Upper lobe of right lung (tissue), 1 donor: ENCODE data around the gene C1QTNF8. TPM values are rescaled to one million over a fixed set of nuclear protein-coding genes. Genes with fewer than 3 reads are reported as not detected.

Experiments used
- ATAC-seq: fragments of 200-7000 bp; cut with Tn5 transposase; one replicate; pipeline ENCODE4 v1.9.1; 2020; ENCODE audit warnings: mild to moderate bottlenecking, moderate library complexity
- DNase-seq: peaks from one replicate; pipeline ENCODE4 v3.0.0-alpha.2; 2020
- H3K27ac ChIP-seq: fragments of 200-600 bp; one replicate; pipeline ENCODE4 v1.8.0; 2022
- H3K27me3 ChIP-seq: fragments of 200-600 bp; one replicate; pipeline ENCODE4 v1.8.0; 2022; ENCODE audit warnings: mild to moderate bottlenecking
- H3K36me3 ChIP-seq: fragments of 200-600 bp; one replicate; pipeline ENCODE4 v1.8.0; 2022
- H3K4me1 ChIP-seq: fragments of 200-600 bp; one replicate; pipeline ENCODE4 v1.8.0; 2022
- H3K4me3 ChIP-seq: fragments of 200-600 bp; one replicate; pipeline ENCODE4 v1.8.0; 2022; ENCODE audit warnings: mild to moderate bottlenecking
- H3K9me3 ChIP-seq: fragments of 200-600 bp; one replicate; pipeline ENCODE4 v1.8.0; 2022
- intact Hi-C: fragments of 100-400 bp; cut with DNase I; formaldehyde crosslinking; loops from one replicate; pipeline ENCODE4 v1.11.0; 2022
- total RNA-seq: library from RNA; stranded (reverse); fragmentation: NEBNext Ultra II Directional; extraction: Animal tissue kit (Norgen Biotek cat#: 25700); gene quantifications from one replicate; pipeline ENCODE4 v1.2.1, GENCODE V29; 2021
- TF ChIP-seq, protein P1 (sequence below): fragments of 200-600 bp; IDR thresholded peaks from one replicate; pipeline ENCODE4 v1.8.0; 2022; ENCODE audit warnings: antibody characterized with exemption
- donor health status: DM: no; HTN: yes; CAD: no; lungs with severe emphysema.

The C1QTNF8 gene
- total RNA-seq, 1 donor from 2014 or later = not detected

DNA sequence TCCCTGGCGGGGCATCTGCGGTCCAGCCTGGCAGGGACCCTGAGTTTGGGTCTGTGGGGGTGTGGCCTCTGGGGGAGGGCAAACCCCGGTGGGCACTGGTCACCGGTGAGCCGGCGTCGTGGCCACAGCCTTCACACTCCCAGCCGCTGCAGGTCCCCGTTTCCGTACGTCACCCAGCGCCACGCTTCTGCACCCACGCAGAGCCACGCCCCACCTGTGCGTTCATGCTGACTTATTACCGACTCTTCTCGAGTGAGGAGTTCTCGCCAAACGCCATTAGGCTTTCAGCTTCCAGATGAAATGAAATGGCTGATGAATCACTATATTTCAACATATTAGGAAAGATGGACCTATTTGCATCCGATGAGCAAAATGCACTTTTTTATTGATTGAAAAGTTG is 32.3 kb downstream of the C1QTNF8 start:
- H3K4me1 ChIP-seq = no peaks in the 10 kb centered on the region
- ATAC-seq = no peak
- H3K36me3 ChIP-seq = no peaks in the 10 kb centered on the region
- H3K27ac ChIP-seq = no peak overlapping the region
- no peak for DNase-seq
- TF ChIP-seq, protein P1, sequence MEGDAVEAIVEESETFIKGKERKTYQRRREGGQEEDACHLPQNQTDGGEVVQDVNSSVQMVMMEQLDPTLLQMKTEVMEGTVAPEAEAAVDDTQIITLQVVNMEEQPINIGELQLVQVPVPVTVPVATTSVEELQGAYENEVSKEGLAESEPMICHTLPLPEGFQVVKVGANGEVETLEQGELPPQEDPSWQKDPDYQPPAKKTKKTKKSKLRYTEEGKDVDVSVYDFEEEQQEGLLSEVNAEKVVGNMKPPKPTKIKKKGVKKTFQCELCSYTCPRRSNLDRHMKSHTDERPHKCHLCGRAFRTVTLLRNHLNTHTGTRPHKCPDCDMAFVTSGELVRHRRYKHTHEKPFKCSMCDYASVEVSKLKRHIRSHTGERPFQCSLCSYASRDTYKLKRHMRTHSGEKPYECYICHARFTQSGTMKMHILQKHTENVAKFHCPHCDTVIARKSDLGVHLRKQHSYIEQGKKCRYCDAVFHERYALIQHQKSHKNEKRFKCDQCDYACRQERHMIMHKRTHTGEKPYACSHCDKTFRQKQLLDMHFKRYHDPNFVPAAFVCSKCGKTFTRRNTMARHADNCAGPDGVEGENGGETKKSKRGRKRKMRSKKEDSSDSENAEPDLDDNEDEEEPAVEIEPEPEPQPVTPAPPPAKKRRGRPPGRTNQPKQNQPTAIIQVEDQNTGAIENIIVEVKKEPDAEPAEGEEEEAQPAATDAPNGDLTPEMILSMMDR = no peak
- intact Hi-C loops = no loop called here
- H3K27me3 ChIP-seq = peaks cover 24% of the 10 kb centered on the region
- H3K9me3 ChIP-seq = no peaks in the 10 kb centered on the region
- no peak overlapping the region for H3K4me3 ChIP-seq

- Histone ChIP-seq H3K27me3 (peaks cover 21% of the 10 kb centered on the region), H3K27ac (no peak overlapping the region), H3K9me3 (no peaks in the 10 kb centered on the region), H3K4me1 (no peaks in the 10 kb centered on the region), H3K4me3 (no peak overlapping the region), H3K36me3 (no peaks in the 10 kb centered on the region)
- ATAC-seq (no peak), DNase-seq (no peak)
- intact Hi-C loops = no loop called here
- TF ChIP-seq, protein P1 = no peak
Measured at GRCh38 chr16:1062895-1063294, 33.1 kb downstream of the C1QTNF8 start.

DNA sequence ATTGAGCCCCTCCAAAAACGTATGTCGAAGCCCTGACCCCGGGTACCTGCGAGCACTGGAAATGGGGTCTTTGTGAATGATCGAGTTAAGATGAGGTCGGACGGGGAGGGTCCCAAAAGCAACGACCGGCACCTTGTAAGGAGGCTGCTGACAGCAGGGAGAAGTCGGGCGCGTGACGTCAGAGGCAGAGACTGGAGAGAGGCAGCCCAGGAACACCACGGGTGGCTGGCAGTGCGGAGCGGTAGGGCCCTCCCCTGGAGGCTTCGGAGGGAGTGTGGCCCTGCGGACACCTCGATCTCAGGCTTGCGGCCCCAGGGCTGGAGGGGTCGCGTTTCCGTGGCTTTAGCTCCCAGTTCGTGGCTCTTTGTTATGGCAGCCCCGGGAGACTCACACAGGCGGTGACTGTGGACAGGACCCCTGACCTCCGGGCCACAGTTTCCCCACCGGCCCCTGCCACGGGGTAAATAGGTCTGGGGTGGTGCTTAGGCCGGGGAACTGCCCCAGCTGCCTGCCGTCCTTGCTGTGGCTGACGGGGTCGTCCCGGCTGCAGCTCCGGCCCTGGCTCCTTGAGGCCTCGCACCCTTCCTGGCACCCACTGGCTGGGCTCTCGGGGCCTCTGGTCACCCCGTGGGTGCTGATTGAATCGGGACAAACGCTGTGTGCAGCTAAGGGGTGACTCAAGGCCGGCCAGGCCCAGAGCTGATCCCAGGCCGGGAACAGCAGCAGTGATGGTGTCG is 34.1 kb downstream of the C1QTNF8 start:
- Histone ChIP-seq H3K36me3 (no peaks in the 10 kb centered on the region), H3K27me3 (peaks cover 28% of the 10 kb centered on the region), H3K9me3 (no peaks in the 10 kb centered on the region), H3K27ac (no peak overlapping the region), H3K4me3 (no peak overlapping the region), H3K4me1 (no peaks in the 10 kb centered on the region)
- no peak for DNase-seq
- no peak for ATAC-seq
- TF ChIP-seq, protein P1 = no peak
- intact Hi-C loops = no loop called here

DNA sequence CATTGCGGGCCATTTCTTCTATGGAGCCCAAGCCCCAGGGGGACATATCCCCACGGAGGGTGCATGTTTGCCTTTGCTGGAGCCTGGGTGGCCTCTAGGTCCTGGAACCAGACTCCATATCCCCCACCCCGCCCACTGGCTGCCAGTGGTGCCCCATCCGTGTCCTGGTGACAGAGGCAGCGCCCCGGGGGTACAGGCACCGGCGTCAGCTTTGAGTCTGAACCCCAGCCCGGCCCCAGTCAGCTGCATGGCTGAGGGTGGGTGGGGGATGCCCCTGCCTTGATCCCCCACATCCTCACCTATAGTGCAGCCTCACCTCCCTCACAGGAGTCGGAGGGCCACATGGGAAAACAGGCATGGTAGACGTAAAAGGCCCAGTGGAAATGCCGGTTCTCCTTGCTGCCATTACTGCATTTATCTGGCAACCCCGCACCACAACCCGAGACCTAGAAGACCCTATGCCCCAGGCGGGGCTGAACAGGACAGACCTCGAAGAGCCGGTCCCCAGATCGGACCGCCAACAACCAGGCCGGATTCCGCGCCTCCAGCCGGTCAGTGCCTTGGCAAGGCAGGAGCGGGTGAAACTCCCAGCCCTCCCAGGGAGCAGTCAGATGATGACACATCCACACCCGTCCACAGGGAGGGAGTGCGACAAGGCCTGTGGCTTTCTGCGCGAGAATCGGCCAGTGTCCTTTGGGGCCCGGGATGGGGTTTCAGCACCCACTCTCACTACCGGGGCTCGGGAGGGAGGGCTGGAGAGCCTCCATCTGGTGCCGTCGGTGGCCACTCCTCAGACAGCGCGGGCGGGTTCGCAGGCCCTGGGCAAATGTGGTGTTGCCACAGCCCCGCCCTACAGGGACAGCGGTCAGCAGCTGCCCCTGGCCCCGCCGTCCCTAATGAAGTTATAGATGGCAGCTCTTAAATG is 35.4 kb downstream of the C1QTNF8 start:
- TF ChIP-seq, protein P1 = no peak
- no peak for DNase-seq
- H3K4me3 ChIP-seq = no peak overlapping the region
- no peak overlapping the region for H3K27ac ChIP-seq
- no peaks in the 10 kb centered on the region for H3K36me3 ChIP-seq
- no peak for ATAC-seq
- intact Hi-C loops = no loop called here
- H3K27me3 ChIP-seq = peaks cover 20% of the 10 kb centered on the region
- no peaks in the 10 kb centered on the region for H3K4me1 ChIP-seq
- H3K9me3 ChIP-seq = no peaks in the 10 kb centered on the region

GRCh38 chr16:1059310-1059709 is 36.7 kb downstream of the C1QTNF8 start:
- intact Hi-C loops = loop anchor here (10.0 kb wide), 1 partner anchor 245 kb away; no protein-coding TSS in a partner anchor
- H3K4me1 ChIP-seq = no peaks in the 10 kb centered on the region
- no peak for ATAC-seq
- H3K27me3 ChIP-seq = peaks cover 21% of the 10 kb centered on the region
- no peaks in the 10 kb centered on the region for H3K9me3 ChIP-seq
- H3K36me3 ChIP-seq = no peaks in the 10 kb centered on the region
- H3K27ac ChIP-seq = no peak overlapping the region
- TF ChIP-seq, protein P1 = no peak
- no peak for DNase-seq
- H3K4me3 ChIP-seq = no peak overlapping the region
